A549 treated with dexamethasone at 1 μM for 4 hours (cell line): ENCODE measurements around the gene COA5. TPM values are rescaled to one million over a fixed set of nuclear protein-coding genes. Genes with fewer than 3 reads are reported as not detected.

Source experiments
- total RNA-seq: library from RNA; stranded (reverse); fragments of 200-300 nt; extraction: Qiagen RNA extraction; gene quantifications from 5 replicates; pipeline ENCODE4 v1.2.3, GENCODE V29; 2022

The COA5 gene, protein sequence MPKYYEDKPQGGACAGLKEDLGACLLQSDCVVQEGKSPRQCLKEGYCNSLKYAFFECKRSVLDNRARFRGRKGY
- total RNA-seq: 17.0 to 20.4 TPM (median 17.4 TPM) in 5 replicates

DNA sequence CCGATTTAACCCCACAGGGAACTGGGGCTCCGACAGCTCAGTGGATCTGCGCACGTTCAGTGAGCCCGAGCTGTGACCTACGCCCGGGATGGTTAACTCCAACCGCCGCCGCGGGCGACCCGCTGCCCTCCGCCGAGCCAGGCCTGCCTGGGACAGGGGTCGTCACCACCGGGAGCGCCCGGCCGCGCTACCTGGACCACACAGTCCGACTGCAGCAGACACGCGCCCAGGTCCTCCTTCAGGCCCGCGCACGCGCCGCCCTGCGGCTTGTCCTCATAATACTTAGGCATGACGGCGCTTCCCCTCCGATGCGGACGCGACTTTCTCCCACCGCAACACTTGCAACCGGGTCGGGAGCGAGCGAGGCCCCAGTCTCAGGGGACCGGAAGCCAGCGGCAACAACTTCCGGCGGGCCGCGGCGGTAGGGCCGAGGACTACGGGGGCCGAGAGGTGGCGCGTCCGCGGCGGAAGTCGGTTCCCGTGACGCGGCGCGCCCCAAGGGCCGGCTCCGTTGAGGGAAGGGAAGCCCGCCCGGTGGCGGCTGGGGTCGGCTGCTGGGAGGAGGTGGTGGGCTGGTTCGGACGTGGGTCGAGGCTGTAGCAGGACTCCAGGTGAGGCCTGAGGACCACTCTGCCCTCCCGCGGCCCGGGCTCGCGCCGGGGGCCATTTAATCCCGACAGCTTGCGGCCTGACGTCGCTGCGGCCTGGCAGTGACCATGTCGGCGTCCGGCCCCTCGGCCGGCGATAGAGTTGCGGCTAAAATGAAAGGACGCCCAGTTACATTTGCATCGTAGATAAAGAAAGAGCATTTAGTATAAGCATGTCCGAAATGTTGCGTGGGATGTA, at the start of gene COA5, which contains the start of gene UNC50:
TSS of gene COA5 (minus strand) at position 397 of the 846 bp plus-strand sequence. CDS start at position 290, 107 bp downstream.
TSS of gene UNC50 (plus strand) at position 474 of the 846 bp plus-strand sequence. CDS start 1,171 bp downstream, outside the sequence.

Other genes with a start within 250 kb of the COA5 start
- 5.7 to 9.9 TPM (median 9.7 TPM) in 5 replicates for gene INPP4A, start 163.7 kb downstream of the COA5 start, total RNA-seq
- 42.4 to 45.7 TPM (median 43.2 TPM) in 5 replicates for gene UNC50, start 77 bp upstream of the COA5 start, total RNA-seq
- gene MGAT4A, start 122.6 kb upstream of the COA5 start, total RNA-seq: 1.4 to 3.5 TPM (median 2.5 TPM) in 5 replicates